Panc1 (cell line): ENCODE results near the gene GRIN2A.

ENCODE experiments used
- CTCF ChIP-seq: fragments of 450-650 bp; IDR thresholded peaks from 2 replicates; pipeline ENCODE4 v1.5.1; 2017; ENCODE audit warnings: mild to moderate bottlenecking
- POLR2AphosphoS5 ChIP-seq: IDR thresholded peaks from 2 replicates; pipeline ENCODE4 v1.6.1; 2012; ENCODE audit warnings: mild to moderate bottlenecking, low read depth, low read length, moderate library complexity
- TCF7L2 ChIP-seq: IDR thresholded peaks from 2 replicates; pipeline ENCODE4 v1.6.1; 2011; ENCODE audit warnings: mild to moderate bottlenecking, low read depth, low read length, inconsistent platforms

DNA sequence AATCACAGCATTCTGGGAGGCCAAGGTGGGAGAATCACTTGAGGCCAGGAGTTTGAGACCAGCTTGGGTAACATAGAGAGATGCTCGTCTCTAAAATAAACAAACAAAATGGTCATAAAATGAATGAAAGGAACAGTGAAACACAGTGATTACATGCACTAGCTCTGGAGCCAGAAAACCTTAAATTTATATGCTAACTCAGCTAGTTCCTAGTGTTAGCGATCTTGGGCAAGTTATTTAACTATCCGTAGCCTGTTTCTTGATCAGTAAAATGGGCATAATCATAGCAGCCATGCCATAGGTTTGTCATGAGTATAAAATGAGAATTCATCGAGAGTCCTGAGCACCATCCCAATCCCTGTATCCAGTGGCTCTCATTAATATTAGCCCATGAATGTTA lies 271.0 kb downstream of the GRIN2A start:
- TF ChIP-seq CTCF (no peak), POLR2AphosphoS5 (no peak), TCF7L2 (no peak)
